GM18505 (cell line): Measurements from ENCODE around the gene SSC5D.
A peak's percentile ranks its signal among the peaks of the same experiment; 100 is the strongest.

Experiments
- ATAC-seq: cut with Tn5 transposase; IDR thresholded peaks from one replicate; pipeline ENCODE4 v1.9.1; 2021; ENCODE audit not compliant: unreplicated experiment
- POLR2A ChIP-seq: IDR thresholded peaks from 4 replicates; pipeline ENCODE4 v1.6.1; 2011; ENCODE audit warnings: borderline replicate concordance; ENCODE audit not compliant: insufficient read depth, insufficient read length; ENCODE audit errors: extremely low read depth

SSC5D gene

DNA sequence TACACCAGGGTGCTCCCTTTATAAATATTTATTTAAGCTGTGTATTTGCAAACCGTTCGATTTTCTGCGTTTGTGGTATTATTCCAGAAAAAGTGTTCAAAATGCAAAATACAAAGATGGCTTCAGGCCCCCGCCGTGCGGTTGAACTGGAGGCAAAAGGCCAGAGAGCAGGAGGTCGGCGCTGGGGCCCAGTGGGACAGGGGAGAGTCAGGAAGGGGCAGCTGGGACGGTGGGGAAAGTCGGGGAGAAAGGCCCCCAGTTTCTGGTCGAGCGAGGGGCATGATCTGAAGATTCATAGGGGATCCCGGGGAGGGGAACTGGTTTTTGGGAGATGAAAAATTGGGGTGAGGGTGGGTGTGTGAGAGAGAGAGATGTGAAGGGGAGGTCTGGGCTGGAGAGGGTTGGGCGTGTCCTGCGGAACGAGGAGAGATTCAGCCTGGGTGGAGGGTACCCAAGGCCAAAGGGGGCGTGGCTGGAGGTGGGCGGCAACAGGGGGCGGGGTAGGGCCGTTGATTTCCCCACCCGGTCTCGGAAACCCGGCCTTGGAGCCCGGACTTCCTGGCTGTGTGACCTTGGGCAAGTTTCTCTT lies 27.5 kb upstream of the SSC5D start:
- ATAC-seq: no peak
- no peak for TF ChIP-seq POLR2A

DNA sequence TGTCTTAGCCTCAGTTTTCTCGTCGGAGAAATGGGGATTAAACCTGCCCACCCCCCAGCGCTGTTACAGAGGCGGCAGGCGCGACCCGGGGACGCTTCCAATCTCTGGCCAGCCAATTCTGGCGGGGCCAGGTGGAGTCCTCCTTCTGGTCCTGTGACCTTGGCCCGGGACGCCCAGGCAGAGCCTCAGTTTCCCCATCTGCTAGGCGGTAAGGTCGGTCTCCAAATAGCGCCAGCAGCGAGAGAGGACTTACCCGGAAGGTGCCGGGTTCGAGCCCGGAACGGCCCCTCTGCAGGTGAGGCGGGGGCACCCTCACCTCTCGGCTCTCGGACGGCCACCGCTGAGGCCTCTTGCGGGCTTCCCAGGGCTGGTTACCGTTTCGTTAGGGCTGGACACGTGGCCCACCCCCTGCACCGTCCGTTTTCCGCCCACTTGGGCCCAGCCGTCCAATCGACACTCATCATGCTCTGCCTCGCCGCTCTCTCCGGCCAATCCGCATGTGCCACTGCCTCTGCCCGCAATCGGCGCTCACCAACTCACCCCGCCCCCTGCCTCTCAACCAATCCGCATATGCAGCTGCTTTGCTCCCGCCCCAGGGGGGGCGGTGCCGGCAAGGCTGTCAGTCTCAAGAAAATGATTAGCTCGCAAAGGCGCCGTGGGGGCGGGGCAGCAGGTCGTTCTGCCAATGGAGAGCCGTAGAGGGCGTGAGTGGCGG lies 26.8 kb upstream of the SSC5D start, which contains the start of gene ISOC2:
TSS of gene ISOC2 (minus strand) at position 384 of the 715 bp plus-strand sequence. CDS start 5,156 bp downstream, outside the sequence.
- peak; percentile 65 for TF ChIP-seq POLR2A
- ATAC-seq: peak; percentile 89

GRCh38 chr19:55461974-55462626 lies 26.1 kb upstream of the SSC5D start:
- ATAC-seq: no peak
- no peak for TF ChIP-seq POLR2A

GRCh38 chr19:55462722-55463121 lies 25.5 kb upstream of the SSC5D start:
- TF ChIP-seq POLR2A: no peak

GRCh38 chr19:55463583-55464031 lies 24.6 kb upstream of the SSC5D start:
- ATAC-seq: no peak
- no peak for TF ChIP-seq POLR2A

More at GRCh38 chr19:55462722-55463121, 25.5 kb upstream of the SSC5D start:
- ATAC-seq: no peak

DNA sequence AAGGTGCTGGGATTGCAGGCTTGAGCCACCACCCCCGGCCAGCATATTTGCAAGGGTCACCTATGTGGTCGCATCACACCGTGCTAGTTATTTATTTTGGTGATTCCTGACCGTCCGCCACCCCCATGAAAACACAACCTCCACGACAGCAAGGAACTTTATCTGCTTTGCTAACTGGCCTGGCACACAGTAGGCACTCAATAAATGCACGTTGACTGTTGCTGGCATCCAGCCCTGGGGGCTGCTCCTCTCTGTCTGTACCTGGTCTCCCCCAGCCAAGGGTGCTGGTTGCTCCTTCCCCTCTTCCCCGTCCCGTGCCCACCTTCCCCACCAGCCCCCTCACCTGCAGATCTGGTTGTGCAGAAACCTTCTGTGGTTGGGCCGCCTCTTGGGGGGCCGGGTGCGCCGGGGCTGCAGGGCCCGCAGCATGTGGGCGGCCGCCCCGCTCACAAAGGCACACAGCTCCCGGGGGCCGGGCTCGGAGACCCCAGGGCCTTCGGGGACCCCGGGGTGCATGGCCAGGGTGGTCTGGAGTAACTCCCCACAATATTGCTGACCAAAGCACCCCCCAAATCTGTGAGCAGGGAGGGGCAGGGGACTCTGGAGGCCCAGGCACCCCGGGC lies 24.1 kb upstream of the SSC5D start:
- no peak for ATAC-seq
- no peak for TF ChIP-seq POLR2A

- TF ChIP-seq POLR2A: no peak
- no peak for ATAC-seq
These were observed 23.6 kb upstream of the SSC5D start, which contains the start of gene C19orf85 for GRCh38 chr19:55464662-55465054. TSS of gene C19orf85 (minus strand) at chr19:55464751. CDS start at chr19:55464554, 197 bp downstream.

- TF ChIP-seq POLR2A: no peak
- no peak for ATAC-seq
These were observed 22.6 kb upstream of the SSC5D start for GRCh38 chr19:55465460-55466240.

- no peak for ATAC-seq
- TF ChIP-seq POLR2A: no peak
These were observed 22.0 kb upstream of the SSC5D start for GRCh38 chr19:55466241-55466614.

- TF ChIP-seq POLR2A: no peak
- peak; percentile 54 for ATAC-seq
These were observed 20.8 kb upstream of the SSC5D start for GRCh38 chr19:55467236-55468053.

DNA sequence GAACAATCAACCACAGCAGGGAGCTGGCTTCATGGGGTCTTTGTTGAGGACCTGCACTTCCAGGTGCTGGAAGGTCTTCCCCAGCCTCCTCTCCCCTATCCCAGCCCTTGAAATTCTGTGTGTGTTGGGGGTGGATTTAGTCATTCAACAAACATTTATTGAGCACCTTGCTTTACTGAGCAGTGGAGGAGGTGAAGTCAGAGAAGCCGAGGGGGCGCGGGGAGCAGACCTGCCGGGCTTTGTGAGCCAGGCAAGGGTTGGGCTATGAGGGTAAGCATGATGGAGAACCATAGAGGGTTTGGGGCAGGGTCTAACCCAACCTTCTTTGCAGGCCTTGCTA lies 20.2 kb upstream of the SSC5D start:
- no peak for ATAC-seq
- no peak for TF ChIP-seq POLR2A

GRCh38 chr19:55471266-55471665 lies 17.0 kb upstream of the SSC5D start:
- ATAC-seq: no peak
- no peak for TF ChIP-seq POLR2A

DNA sequence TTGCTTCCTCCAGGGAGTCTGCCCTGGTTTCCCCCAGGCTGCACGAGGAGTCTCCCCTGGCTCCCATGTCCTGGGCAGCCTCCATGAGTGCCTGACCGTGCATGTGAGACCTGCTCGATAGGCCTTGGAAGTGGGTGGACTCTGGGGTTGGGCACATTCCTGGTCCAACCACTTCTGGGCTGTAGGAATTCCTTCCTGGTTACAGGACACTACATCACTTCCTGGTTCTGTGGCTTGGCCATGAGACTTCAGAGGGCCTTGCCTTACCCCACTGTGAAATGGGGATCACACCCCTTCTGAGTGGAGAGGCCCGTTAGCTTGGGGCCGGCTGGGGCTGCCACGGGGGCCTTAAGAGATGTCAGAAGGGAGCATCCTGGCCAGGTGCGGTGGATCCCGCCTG lies 15.8 kb upstream of the SSC5D start:
- no peak for ATAC-seq
- no peak for TF ChIP-seq POLR2A
